Osteocyte (in vitro differentiated cells): ENCODE data around the gene AKAP6. TPM values are rescaled to one million over a fixed set of nuclear protein-coding genes. Genes with fewer than 3 reads are reported as not detected.
A peak's percentile ranks its signal among the peaks of the same experiment; 100 is the strongest.

Experiments used
- DNase-seq: peaks from one replicate; pipeline ENCODE4 v3.0.0; 2021; ENCODE audit warnings: mixed read lengths; ENCODE audit not compliant: unreplicated experiment; ENCODE audit errors: extremely low spot score
- H3K27ac Mint-ChIP-seq: one replicate; pipeline ENCODE4 v1.8.0; 2021; ENCODE audit warnings: mild to moderate bottlenecking, mixed read lengths; ENCODE audit not compliant: unreplicated experiment
- H3K27me3 Mint-ChIP-seq: one replicate; pipeline ENCODE4 v1.8.0; 2021; ENCODE audit warnings: mixed read lengths; ENCODE audit not compliant: unreplicated experiment
- H3K36me3 Mint-ChIP-seq: one replicate; pipeline ENCODE4 v1.8.0; 2021; ENCODE audit warnings: mixed read lengths; ENCODE audit not compliant: unreplicated experiment
- H3K4me1 Mint-ChIP-seq: one replicate; pipeline ENCODE4 v1.8.0; 2021; ENCODE audit warnings: mixed read lengths; ENCODE audit not compliant: unreplicated experiment
- H3K4me3 Mint-ChIP-seq: one replicate; pipeline ENCODE4 v1.8.0; 2021; ENCODE audit warnings: mild to moderate bottlenecking, moderate library complexity, mixed read lengths; ENCODE audit not compliant: unreplicated experiment
- H3K9me3 Mint-ChIP-seq: one replicate; pipeline ENCODE4 v1.8.0; 2021; ENCODE audit warnings: mixed read lengths; ENCODE audit not compliant: unreplicated experiment
- CTCF ChIP-seq: fragments of 200-600 bp; sonication (generic); IDR thresholded peaks from 2 replicates; pipeline ENCODE4 v1.5.0; 2021; ENCODE audit warnings: antibody characterized with exemption, mild to moderate bottlenecking, moderate library complexity
- total RNA-seq: library from RNA; stranded (reverse); gene quantifications from 2 replicates; pipeline ENCODE4 v1.2.1, GENCODE V29; 2021

The AKAP6 gene
- total RNA-seq, 1 donor from 2014 or later, result 4.1 TPM

DNA sequence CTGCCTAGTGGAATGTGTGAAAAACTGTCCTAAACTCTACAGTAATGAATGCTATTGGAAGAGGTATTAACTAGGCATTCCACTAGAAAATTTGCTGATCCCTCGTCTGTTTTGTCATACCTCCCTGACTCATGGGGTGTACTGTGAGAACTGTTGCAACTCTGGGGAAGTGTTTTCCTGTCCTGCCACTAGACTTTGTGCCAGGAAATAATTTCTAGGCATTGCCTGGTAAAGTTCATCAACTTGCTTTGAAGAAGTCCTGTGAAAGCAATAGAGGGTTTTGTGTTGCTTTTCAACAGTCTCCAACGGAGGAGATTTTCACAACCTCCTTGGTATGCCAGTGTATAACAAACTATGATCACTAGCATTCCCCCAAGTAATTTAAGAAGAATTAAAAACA, 139.9 kb downstream of the AKAP6 start:
- H3K4me3 Mint-ChIP-seq, result no peak overlapping the region
- H3K27ac Mint-ChIP-seq, result peak overlapping the region; percentile 76
- peaks cover 50% of the 10 kb centered on the region for H3K4me1 Mint-ChIP-seq
- H3K36me3 Mint-ChIP-seq, result no peaks in the 10 kb centered on the region
- DNase-seq, result no peak
- H3K9me3 Mint-ChIP-seq, result peaks cover 5% of the 10 kb centered on the region
- no peak for TF ChIP-seq CTCF
- H3K27me3 Mint-ChIP-seq, result no peaks in the 10 kb centered on the region

DNA sequence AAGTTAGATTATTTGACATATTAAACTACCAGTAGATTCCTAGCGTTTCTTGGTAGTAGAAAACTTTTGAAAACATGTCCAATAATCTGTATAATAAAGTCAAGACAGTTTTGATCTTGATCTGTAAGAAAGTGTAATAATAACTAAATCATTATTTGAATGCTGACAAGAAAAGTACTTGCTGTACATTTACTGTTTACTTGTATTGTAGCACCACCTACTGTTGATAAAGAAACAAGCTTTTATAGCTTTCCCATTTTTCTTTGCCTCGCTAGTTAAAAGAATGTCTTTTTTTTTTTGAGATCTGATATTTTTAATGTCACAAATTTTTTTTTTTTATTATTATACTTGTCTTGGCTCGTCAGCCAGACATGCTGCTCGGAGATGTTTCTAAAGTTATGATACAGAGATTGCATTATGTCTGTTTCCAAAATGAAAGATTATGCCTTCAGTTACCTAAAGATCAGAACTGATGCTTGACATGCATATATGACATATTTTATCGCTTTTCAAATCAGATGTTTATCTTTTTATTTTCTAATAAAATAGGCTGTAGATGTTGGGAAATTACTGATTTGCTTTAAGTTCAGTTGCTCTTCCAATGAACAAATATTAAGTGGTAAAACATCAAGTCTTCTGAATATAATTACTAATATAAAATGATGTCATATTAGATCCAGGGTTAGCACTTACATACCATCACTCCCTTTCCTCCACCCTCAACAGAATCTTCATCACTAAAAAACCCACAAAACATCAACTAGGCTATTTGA, 140.5 kb downstream of the AKAP6 start:
- no peaks in the 10 kb centered on the region for H3K36me3 Mint-ChIP-seq
- H3K27ac Mint-ChIP-seq, result peak overlapping the region; percentile 76
- DNase-seq, result no peak
- peaks cover 5% of the 10 kb centered on the region for H3K9me3 Mint-ChIP-seq
- H3K27me3 Mint-ChIP-seq, result no peaks in the 10 kb centered on the region
- H3K4me1 Mint-ChIP-seq, result peaks cover 56% of the 10 kb centered on the region
- H3K4me3 Mint-ChIP-seq, result no peak overlapping the region
- TF ChIP-seq CTCF, result peak; percentile 68

- H3K27ac Mint-ChIP-seq, result no peak overlapping the region
- no peak for DNase-seq
- peaks cover 5% of the 10 kb centered on the region for H3K9me3 Mint-ChIP-seq
- no peak overlapping the region for H3K4me3 Mint-ChIP-seq
- H3K36me3 Mint-ChIP-seq, result no peaks in the 10 kb centered on the region
- no peak for TF ChIP-seq CTCF
- H3K27me3 Mint-ChIP-seq, result no peaks in the 10 kb centered on the region
- H3K4me1 Mint-ChIP-seq, result peaks cover 63% of the 10 kb centered on the region
These were observed 141.1 kb downstream of the AKAP6 start for GRCh38 chr14:32470161-32470715.

DNA sequence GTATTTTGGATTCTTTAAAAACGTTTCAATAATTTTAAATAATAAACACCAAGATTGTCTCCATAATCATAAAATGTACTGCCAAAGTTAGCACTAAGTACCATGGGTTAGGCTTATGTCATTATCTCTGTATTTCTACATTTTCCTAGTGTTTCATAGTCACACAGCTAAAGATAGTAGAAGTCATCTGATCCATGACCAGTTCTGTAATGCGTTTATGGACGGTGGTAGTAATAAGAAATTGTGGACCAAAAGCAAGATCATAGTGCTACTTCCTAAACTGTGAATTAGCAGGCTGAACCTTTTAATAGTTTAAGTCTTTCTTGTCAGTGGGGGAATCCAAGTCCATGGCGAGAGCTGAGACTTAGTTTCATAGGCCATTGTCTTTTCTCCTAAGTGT, 142.1 kb downstream of the AKAP6 start:
- DNase-seq, result no peak
- Mint-ChIP-seq H3K36me3 (no peaks in the 10 kb centered on the region), H3K9me3 (no peaks in the 10 kb centered on the region), H3K27ac (peak overlapping the region; percentile 91), H3K4me1 (peaks cover 64% of the 10 kb centered on the region), H3K4me3 (no peak overlapping the region), H3K27me3 (no peaks in the 10 kb centered on the region)
- TF ChIP-seq CTCF, result no peak

- peaks cover 64% of the 10 kb centered on the region for H3K4me1 Mint-ChIP-seq
- H3K4me3 Mint-ChIP-seq, result peak overlapping the region; percentile 1
- peak overlapping the region; percentile 91 for H3K27ac Mint-ChIP-seq
- TF ChIP-seq CTCF, result no peak
- no peak for DNase-seq
- no peaks in the 10 kb centered on the region for H3K9me3 Mint-ChIP-seq
- H3K27me3 Mint-ChIP-seq, result no peaks in the 10 kb centered on the region
- H3K36me3 Mint-ChIP-seq, result no peaks in the 10 kb centered on the region
These were observed 143.0 kb downstream of the AKAP6 start for GRCh38 chr14:32472076-32472475.
